IPS DF 6.9 (cell line): Measurements from ENCODE around the gene P4HA2.

Source experiments
- DNase-seq: peaks from one replicate; pipeline ENCODE4 v3.0.0-alpha.2; 2013; ENCODE audit warnings: low read depth, low spot score
- H3K27ac ChIP-seq: one replicate; pipeline ENCODE4 v1.5.1; 2013; ENCODE audit warnings: low read length, control low read depth
- H3K27me3 ChIP-seq: 2 replicates; pipeline ENCODE4 v1.6.1; 2013; ENCODE audit warnings: mild to moderate bottlenecking, low read length; ENCODE audit not compliant: control insufficient read depth, insufficient read depth
- H3K36me3 ChIP-seq: 2 replicates; pipeline ENCODE4 v1.6.1; 2013; ENCODE audit warnings: low read length; ENCODE audit not compliant: control insufficient read depth, insufficient read depth
- H3K4me1 ChIP-seq: 2 replicates; pipeline ENCODE4 v1.6.1; 2013; ENCODE audit warnings: low read length; ENCODE audit not compliant: control insufficient read depth, insufficient read depth
- H3K4me3 ChIP-seq: 2 replicates; pipeline ENCODE4 v1.5.1; 2013; ENCODE audit warnings: mild to moderate bottlenecking, low read length
- H3K9me3 ChIP-seq: 2 replicates; pipeline ENCODE4 v1.6.1; 2013; ENCODE audit warnings: low read length, inconsistent platforms; ENCODE audit not compliant: control insufficient read depth, insufficient read depth
- WGBS: extraction: QIAGEN DNeasy Blood & Tissue Kit; methylation state at CpG from one replicate; pipeline ENCODE4 v1.1.7; 2013; ENCODE audit warnings: mixed read lengths, missing lambda C conversion rate; ENCODE audit not compliant: insufficient read length, insufficient coverage; 5-methylcytosine and 5-hydroxymethylcytosine counted together

Gene P4HA2

GRCh38 chr5:132269635-132270334 is 42.1 kb upstream of the P4HA2 start:
- H3K4me1 ChIP-seq, result no peaks in the 10 kb centered on the region; the same call in 1 of the 2 replicates
- no peaks in the 10 kb centered on the region for H3K9me3 ChIP-seq
- WGBS, result no CpG with 5 or more reads among the region's 3 CpGs
- no peaks in the 10 kb centered on the region; the same call in 1 of the 2 replicates for H3K36me3 ChIP-seq
- no peak for DNase-seq
- H3K27me3 ChIP-seq, result no peaks in the 10 kb centered on the region
- H3K4me3 ChIP-seq, result no peak overlapping the region
- no peak overlapping the region for H3K27ac ChIP-seq

DNA sequence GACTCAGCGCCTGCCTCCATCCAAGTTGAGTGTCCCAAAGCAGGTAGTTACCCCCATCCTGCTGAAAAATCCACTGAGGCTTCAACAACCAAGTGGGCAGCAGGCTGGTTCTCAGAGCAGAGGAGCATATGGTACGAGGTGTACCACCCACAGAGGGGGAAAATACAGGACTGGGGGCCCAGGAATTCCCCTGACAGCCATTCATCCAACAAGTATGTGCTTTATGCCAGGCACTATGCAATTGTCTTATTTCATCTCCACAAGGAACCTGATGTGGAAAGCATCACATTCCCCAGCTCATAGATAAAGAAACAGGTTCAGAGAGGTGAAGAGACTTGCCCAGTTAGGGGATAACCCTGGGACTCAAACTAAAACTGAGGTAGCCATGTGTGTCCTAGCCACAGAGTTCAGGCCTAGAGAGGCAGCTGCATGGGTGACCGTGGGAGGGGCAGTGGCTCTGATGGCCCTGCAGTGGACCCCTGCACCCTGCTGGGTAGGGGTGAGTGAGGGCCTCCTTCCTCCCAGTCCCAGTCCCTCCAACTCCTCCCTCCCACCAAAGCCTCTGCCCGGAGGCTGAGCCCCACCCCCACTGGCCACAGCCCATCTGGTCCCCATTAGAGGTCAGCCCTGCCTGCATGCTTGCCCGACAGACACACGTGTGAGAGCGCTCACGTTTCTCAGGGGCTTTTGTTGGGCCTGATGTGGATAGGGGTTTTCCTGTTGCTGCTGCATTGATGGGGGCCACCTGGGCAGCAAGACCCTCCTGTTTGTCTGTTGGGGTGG is 41.3 kb upstream of the P4HA2 start:
- DNase-seq, result no peak

GRCh38 chr5:132267931-132268768 is 40.5 kb upstream of the P4HA2 start:
- Histone ChIP-seq H3K4me1 (no peaks in the 10 kb centered on the region; the same call in 1 of the 2 replicates), H3K36me3 (no peaks in the 10 kb centered on the region), H3K27me3 (no peaks in the 10 kb centered on the region), H3K4me3 (no peak overlapping the region), H3K9me3 (no peaks in the 10 kb centered on the region), H3K27ac (no peak overlapping the region)
- no peak for DNase-seq
- WGBS, result no CpG with 5 or more reads among the region's 6 CpGs

More for the DNA sequence above, 41.3 kb upstream of the P4HA2 start:
- no peaks in the 10 kb centered on the region for H3K9me3 ChIP-seq
- H3K4me1 ChIP-seq, result no peaks in the 10 kb centered on the region; the same call in 1 of the 2 replicates
- WGBS, result no CpG with 5 or more reads among the region's 8 CpGs
- no peak overlapping the region for H3K4me3 ChIP-seq
- H3K36me3 ChIP-seq, result no peaks in the 10 kb centered on the region
- H3K27ac ChIP-seq, result no peak overlapping the region
- no peaks in the 10 kb centered on the region for H3K27me3 ChIP-seq

- Histone ChIP-seq H3K4me3 (no peak overlapping the region), H3K27me3 (no peaks in the 10 kb centered on the region), H3K36me3 (no peaks in the 10 kb centered on the region), H3K27ac (no peak overlapping the region), H3K9me3 (no peaks in the 10 kb centered on the region), H3K4me1 (no peaks in the 10 kb centered on the region; the same call in 1 of the 2 replicates)
- DNase-seq, result no peak
Measured at GRCh38 chr5:132267166-132267739, 39.6 kb upstream of the P4HA2 start.

DNA sequence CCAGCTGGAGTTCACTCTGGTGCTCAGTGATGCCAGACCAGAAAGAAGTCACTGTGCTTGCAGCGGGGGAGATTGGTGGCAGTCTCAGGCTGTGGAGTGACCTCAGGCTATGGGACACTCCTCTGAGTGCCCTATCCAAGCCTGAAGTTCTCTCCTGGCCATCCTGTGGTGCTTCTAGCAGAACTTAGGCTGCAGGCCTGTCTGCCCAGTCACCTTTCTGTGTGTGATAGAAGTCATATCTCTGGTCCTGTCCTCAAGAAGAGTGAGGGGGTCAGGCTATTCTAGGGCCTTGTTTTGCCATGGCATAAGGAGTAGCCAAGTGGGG is 39.1 kb upstream of the P4HA2 start:
- DNase-seq, result no peak
- no peak overlapping the region for H3K4me3 ChIP-seq
- H3K36me3 ChIP-seq, result no peaks in the 10 kb centered on the region
- no peak overlapping the region for H3K27ac ChIP-seq
- H3K4me1 ChIP-seq, result no peaks in the 10 kb centered on the region; the same call in 1 of the 2 replicates
- no peaks in the 10 kb centered on the region for H3K27me3 ChIP-seq
- WGBS, result no CpG with 5 or more reads among the region's 1 CpG
- no peaks in the 10 kb centered on the region for H3K9me3 ChIP-seq

- Histone ChIP-seq H3K27ac (no peak overlapping the region), H3K4me3 (no peak overlapping the region), H3K36me3 (no peaks in the 10 kb centered on the region), H3K4me1 (no peaks in the 10 kb centered on the region; the same call in 1 of the 2 replicates), H3K27me3 (no peaks in the 10 kb centered on the region), H3K9me3 (no peaks in the 10 kb centered on the region)
- WGBS, result no CpG with 5 or more reads among the region's 7 CpGs
- DNase-seq, result no peak
Measured at GRCh38 chr5:132266031-132266835, 38.6 kb upstream of the P4HA2 start.

DNA sequence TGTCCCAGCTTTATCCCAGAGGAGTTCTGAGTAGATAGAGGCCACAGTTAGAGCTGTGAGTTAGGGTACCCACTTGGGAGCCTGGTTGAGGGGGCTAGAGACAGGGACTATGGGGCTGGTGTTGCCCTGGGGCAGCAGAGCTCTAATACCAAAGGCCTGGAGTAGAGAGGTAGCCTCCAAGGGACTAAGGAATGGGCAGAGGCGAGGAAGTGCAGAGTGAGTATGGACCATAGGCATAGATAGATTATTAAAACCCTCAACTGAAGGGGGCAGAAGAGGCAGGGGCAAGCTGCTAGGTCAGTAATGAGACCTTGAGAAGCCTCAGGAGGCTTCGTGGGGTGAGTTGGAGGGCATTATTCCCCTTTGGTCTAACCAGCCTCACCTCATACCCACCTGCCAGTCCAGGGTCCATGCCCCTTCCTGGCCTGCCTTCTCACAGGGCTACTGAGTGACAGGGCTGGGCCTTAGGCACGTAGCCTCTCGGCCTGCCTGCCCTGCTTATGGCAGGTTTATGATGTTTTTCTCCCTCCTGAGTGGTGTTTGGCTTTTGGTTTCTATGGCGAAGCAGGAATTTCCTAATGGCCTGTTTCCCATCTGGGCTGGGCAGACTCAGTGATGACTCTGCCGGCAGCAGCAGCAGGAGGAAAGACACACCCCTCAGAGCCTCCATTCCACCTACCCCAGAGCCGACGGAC is 37.8 kb upstream of the P4HA2 start:
- WGBS, result no CpG with 5 or more reads among the region's 8 CpGs
- H3K36me3 ChIP-seq, result no peaks in the 10 kb centered on the region
- no peak overlapping the region for H3K27ac ChIP-seq
- H3K27me3 ChIP-seq, result no peaks in the 10 kb centered on the region
- no peaks in the 10 kb centered on the region for H3K9me3 ChIP-seq
- no peak overlapping the region for H3K4me3 ChIP-seq
- no peak for DNase-seq
- no peaks in the 10 kb centered on the region; the same call in 1 of the 2 replicates for H3K4me1 ChIP-seq

DNA sequence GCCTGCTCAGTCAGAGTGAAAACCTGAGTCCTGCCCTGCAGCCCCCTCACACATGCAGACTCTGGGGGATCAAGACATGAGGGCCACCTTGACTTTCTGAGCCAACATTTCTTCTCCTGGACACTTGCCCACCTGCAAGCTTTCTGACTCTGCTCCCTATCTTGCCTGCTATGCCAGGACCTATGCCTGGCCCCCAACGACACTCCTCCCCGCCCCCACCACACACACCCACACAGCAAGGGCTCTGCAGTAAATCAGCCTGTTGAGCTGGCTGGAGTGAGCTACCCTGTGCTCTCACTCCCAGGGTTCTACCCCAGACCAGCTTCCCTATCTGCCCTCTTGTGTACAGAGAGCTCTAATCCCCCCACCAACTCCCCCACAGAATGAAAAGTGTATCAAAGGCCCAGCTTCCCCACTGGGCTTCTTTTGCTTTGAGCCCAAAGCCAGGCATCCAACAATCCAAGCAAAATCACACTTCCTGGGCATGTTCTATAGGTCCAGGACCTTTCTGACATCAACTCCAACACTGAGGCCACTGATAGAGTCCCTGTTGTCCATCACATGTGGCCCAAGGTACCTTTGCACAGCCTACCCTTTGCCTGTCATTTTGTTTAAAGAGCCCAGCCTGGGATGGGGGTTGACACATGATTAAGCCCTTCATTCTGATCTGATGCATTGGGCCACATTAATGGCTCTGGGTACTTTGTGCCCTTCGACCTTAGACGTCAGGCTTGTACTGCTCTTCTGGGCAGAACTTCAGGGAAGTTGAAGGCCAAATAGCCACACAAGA is 37.1 kb upstream of the P4HA2 start:
- no peaks in the 10 kb centered on the region for H3K27me3 ChIP-seq
- no peaks in the 10 kb centered on the region for H3K36me3 ChIP-seq
- H3K4me1 ChIP-seq, result no peaks in the 10 kb centered on the region; the same call in 1 of the 2 replicates
- H3K9me3 ChIP-seq, result no peaks in the 10 kb centered on the region
- H3K4me3 ChIP-seq, result no peak overlapping the region
- H3K27ac ChIP-seq, result no peak overlapping the region
- whole genome bisulfite sequencing, result no CpG with 5 or more reads among the region's 4 CpGs
- no peak for DNase-seq
